SK-N-MC (cell line): ENCODE results near the gene ZZZ3.

Source experiments
- DNase-seq: peaks from one replicate; pipeline ENCODE4 v3.0.0-alpha.2; 2011; ENCODE audit warnings: low read depth, low spot score
- H3K27ac ChIP-seq: fragments of 200-600 bp; sonication (generic); 2 replicates; pipeline ENCODE4 v1.5.1; 2016; ENCODE audit warnings: mixed run types
- H3K36me3 ChIP-seq: fragments of 200-600 bp; sonication (generic); 2 replicates; pipeline ENCODE4 v1.6.1; 2017; ENCODE audit warnings: antibody characterized with exemption, low read length, mixed read lengths; ENCODE audit not compliant: insufficient read depth
- H3K4me3 ChIP-seq: fragments of 200-600 bp; sonication (generic); 2 replicates; pipeline ENCODE4 v1.5.1; 2016
- H3K9ac ChIP-seq: fragments of 200-600 bp; sonication (generic); 2 replicates; pipeline ENCODE4 v1.8.0; 2017; ENCODE audit warnings: mixed run types, mixed read lengths; ENCODE audit not compliant: insufficient read length
- H3K9me3 ChIP-seq: fragments of 200-600 bp; sonication (generic); 2 replicates; pipeline ENCODE4 v1.6.1; 2017; ENCODE audit warnings: low read depth, mild to moderate bottlenecking, antibody characterized with exemption, low read length, moderate library complexity, mixed read lengths
- EZH2 ChIP-seq: fragments of 200-600 bp; sonication (generic); IDR thresholded peaks from one replicate; pipeline ENCODE4 v1.6.1; 2017; ENCODE audit warnings: antibody characterized with exemption
- FOXP2 ChIP-seq: optimal IDR thresholded peaks from 2 replicates; pipeline ENCODE3; 2011; ENCODE audit warnings: mild to moderate bottlenecking, moderate library complexity; ENCODE audit not compliant: insufficient read depth; ENCODE audit errors: extremely low read length, control extremely low read depth
- POLR2AphosphoS5 ChIP-seq: IDR thresholded peaks from 2 replicates; pipeline ENCODE4 v1.6.1; 2012; ENCODE audit warnings: mild to moderate bottlenecking, low read depth, low read length, borderline replicate concordance

ZZZ3 gene

DNA sequence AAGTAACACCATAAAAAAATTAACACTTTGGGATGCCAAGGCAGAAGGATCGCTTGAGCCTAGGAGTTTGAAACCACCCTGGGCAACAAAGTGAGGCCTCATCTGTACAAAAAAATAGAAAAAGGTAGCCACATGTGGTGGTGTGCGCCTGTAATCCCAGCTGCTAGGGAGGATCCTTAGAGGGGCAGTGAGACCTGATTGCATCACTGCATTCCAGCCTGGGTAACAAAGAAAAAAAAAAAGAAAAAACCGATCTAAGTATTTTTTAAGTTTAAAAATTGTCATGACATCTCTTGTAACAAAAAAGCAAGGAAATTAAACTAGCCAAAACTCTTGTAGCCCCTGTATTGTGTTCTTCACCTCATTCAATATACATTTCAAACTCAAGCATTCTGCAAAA lies 39.5 kb downstream of the ZZZ3 start:
- Histone ChIP-seq H3K9ac (no peak overlapping the region), H3K4me3 (no peak overlapping the region), H3K9me3 (peaks cover 3% of the 10 kb centered on the region; the same call in 1 of the 2 replicates), H3K27ac (peak overlapping the region; percentile 79), H3K36me3 (peaks cover 56% of the 10 kb centered on the region)
- DNase-seq: no peak
- TF ChIP-seq POLR2AphosphoS5 (no peak), EZH2 (no peak), FOXP2 (no peak)

DNA sequence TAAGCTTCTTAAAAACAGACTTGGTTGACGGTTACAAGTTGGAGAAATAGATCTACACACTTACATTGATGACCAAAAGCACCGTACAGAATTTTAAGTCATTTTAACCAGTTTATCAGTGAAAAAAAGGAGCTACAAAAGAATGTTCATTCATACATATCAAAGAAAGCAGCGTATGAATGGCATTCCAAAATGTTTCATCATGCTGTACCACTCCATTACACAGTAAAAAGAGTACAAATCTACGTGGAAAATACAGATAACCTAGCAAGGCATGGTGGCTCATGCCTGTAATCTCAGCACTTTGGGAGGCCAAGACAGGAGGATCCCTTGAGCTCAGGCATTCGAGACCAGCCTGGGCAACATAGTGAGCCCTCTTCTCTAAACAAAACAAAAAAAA lies 40.3 kb downstream of the ZZZ3 start:
- no peak overlapping the region for H3K27ac ChIP-seq
- peaks cover 52% of the 10 kb centered on the region for H3K36me3 ChIP-seq
- TF ChIP-seq POLR2AphosphoS5: no peak
- TF ChIP-seq FOXP2: no peak
- TF ChIP-seq EZH2: no peak
- no peak overlapping the region for H3K9ac ChIP-seq
- H3K4me3 ChIP-seq: no peak overlapping the region
- DNase-seq: no peak
- H3K9me3 ChIP-seq: peaks cover 3% of the 10 kb centered on the region; the same call in 1 of the 2 replicates

DNA sequence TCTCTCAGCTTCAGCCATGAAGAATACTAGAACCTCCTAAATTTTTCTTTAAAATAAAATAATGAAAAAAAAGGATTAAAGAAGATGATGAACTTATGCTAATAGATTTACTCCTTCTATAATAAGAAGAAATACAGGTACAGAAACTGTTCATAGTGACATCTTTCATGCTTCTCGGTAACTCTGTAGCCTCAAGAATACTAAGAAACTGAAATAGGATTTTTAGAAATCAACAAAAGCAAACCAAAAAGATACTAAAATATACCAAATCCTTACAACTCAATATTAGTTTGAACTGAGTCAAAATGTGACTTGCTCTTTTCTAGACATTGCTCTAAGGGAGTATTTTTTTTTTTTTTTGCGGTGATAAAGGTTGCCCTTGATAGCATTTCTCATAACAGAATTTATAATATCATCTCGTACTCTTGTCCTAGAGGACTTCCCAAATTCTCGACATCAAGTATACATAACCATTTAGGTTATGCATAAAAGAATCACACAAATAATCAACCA lies 42.8 kb downstream of the ZZZ3 start:
- Histone ChIP-seq H3K27ac (no peak overlapping the region), H3K36me3 (peaks cover 32% of the 10 kb centered on the region), H3K9me3 (no peaks in the 10 kb centered on the region), H3K9ac (no peak overlapping the region), H3K4me3 (no peak overlapping the region)
- TF ChIP-seq EZH2: no peak
- TF ChIP-seq POLR2AphosphoS5: no peak
- no peak for TF ChIP-seq FOXP2
- DNase-seq: no peak

DNA sequence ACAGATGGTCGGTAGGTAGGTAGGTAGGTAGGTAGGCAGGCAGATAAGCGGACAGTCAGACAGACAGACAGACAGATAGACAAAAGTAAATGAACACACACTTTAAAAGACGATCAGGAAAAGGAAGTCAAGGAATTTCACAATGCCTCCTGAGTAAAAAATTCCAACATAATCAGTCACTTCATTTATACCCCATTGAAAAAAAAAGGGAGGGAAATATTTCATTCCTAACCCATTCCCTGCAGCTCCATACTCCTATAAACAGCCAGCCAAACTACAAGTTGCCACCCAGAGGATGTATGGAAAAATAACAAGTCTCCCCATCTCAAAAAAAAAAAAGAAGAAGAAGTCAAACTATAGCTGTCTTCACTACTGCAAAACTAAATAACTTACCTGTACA lies 43.4 kb downstream of the ZZZ3 start:
- DNase-seq: no peak
- Histone ChIP-seq H3K9ac (no peak overlapping the region), H3K27ac (no peak overlapping the region), H3K9me3 (no peaks in the 10 kb centered on the region), H3K36me3 (peaks cover 31% of the 10 kb centered on the region), H3K4me3 (no peak overlapping the region)
- TF ChIP-seq FOXP2 (no peak), POLR2AphosphoS5 (no peak), EZH2 (no peak)

DNA sequence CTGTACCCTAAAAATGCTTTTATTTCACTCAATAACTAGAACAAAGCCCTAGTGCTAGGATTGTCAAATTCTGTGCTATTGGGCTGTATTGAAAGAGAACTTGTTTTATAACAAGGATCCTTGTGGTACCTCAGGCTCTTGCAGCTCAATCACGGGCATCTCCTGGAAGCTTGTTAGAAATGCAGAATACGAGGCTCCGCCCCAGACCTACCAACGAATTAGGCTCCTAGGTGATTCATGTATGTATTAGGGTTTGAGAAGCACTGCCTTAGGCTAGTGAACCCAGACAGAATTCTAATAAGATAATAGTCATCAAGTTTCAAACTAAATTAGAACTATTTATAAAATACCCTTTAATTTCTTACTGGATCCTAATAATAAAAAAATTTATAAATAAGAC lies 45.6 kb downstream of the ZZZ3 start:
- Histone ChIP-seq H3K27ac (no peak overlapping the region), H3K9me3 (no peaks in the 10 kb centered on the region), H3K4me3 (no peak overlapping the region), H3K36me3 (peaks cover 42% of the 10 kb centered on the region), H3K9ac (no peak overlapping the region)
- DNase-seq: no peak
- no peak for TF ChIP-seq POLR2AphosphoS5
- no peak for TF ChIP-seq FOXP2
- TF ChIP-seq EZH2: no peak
